Kidney tubule cell (primary cell): ENCODE data around the gene MYO1F.
"Not testable (repeated sequence)": the region's sequence is repeated elsewhere in the genome, so short reads cannot be mapped to it uniquely, and the experiment has no call there.

Source experiments
- DNase-seq: peaks from one replicate; pipeline ENCODE4 v3.0.0-alpha.2; 2018; ENCODE audit warnings: low spot score

The MYO1F gene

GRCh38 chr19:8577247-8577646 lies at the start of gene MYO1F:
Gene MYO1F, minus strand, starts transcription at chr19:8577442. Its CDS starts 133 bp downstream, at chr19:8577309.
- DNase-seq, result no peak

- no peak for DNase-seq
Observed at GRCh38 chr19:8626842-8627241, 49.6 kb upstream of the MYO1F start.

- not testable (repeated sequence) for DNase-seq
Observed at GRCh38 chr19:8622886-8623285, 45.6 kb upstream of the MYO1F start.

GRCh38 chr19:8618751-8619150 lies 41.5 kb upstream of the MYO1F start:
- DNase-seq, result no peak

- no peak for DNase-seq
Observed at GRCh38 chr19:8617984-8618383, 40.7 kb upstream of the MYO1F start.

- not testable (repeated sequence) for DNase-seq
Observed at GRCh38 chr19:8617325-8617724, 40.1 kb upstream of the MYO1F start.

GRCh38 chr19:8616861-8617260 lies 39.6 kb upstream of the MYO1F start:
- DNase-seq, result no peak

GRCh38 chr19:8615813-8616596 lies 38.8 kb upstream of the MYO1F start:
- DNase-seq, result peak; percentile 35

GRCh38 chr19:8615024-8615423 lies 37.8 kb upstream of the MYO1F start:
- no peak for DNase-seq

- no peak for DNase-seq
Observed at GRCh38 chr19:8614455-8614854, 37.2 kb upstream of the MYO1F start.

GRCh38 chr19:8612807-8613171 lies 35.5 kb upstream of the MYO1F start:
- DNase-seq, result no peak

- peak; percentile 58 for DNase-seq
Observed at GRCh38 chr19:8611877-8612806, 34.9 kb upstream of the MYO1F start.

- DNase-seq, result no peak
Observed at GRCh38 chr19:8611391-8611876, 34.2 kb upstream of the MYO1F start.

- no peak for DNase-seq
Observed at GRCh38 chr19:8610936-8611300, 33.7 kb upstream of the MYO1F start.

GRCh38 chr19:8610041-8610935 lies 33.0 kb upstream of the MYO1F start, which contains the start of gene ADAMTS10:
Gene ADAMTS10, minus strand, starts transcription at chr19:8610715. Its CDS starts 5,005 bp downstream, at chr19:8605710.
- no peak for DNase-seq

- peak; percentile 39 for DNase-seq
Observed at GRCh38 chr19:8609279-8610040, 32.2 kb upstream of the MYO1F start.

GRCh38 chr19:8608941-8609278 lies 31.7 kb upstream of the MYO1F start:
- no peak for DNase-seq

GRCh38 chr19:8607386-8607785 lies 30.1 kb upstream of the MYO1F start:
- no peak for DNase-seq

- no peak for DNase-seq
Observed at GRCh38 chr19:8605514-8605913, 28.3 kb upstream of the MYO1F start.

- no peak for DNase-seq
Observed at GRCh38 chr19:8601796-8602195, 24.6 kb upstream of the MYO1F start.

- no peak for DNase-seq
Observed at GRCh38 chr19:8600816-8601215, 23.6 kb upstream of the MYO1F start.
